ENCODE data around the gene ABCB1. TPM values are rescaled to one million over a fixed set of nuclear protein-coding genes. Genes with fewer than 3 reads are reported as not detected.

Gene ABCB1
- total and polyA plus RNA-seq, 10 of the 15 experiments (the other 5 are each of a cell fraction or from before 2014, with no cell fraction given) = 0.40 to 13.9 (median 1.9) TPM

- peak; percentile 87 to 88 for TF ChIP-seq EP300 (IDR thresholded peaks at IDR 0.05; ENCODE audit: borderline replicate concordance in 1 of 2, control insufficient read depth in 1 of 2, low read depth in 2 of 2, low read length in 2 of 2)
- TF ChIP-seq GATAD2B (conservative IDR thresholded peaks at IDR 0.05; ENCODE audit: low read depth) = peak; percentile 94
- peak; percentile 68; the same call in 1 of the 2 replicates for TF ChIP-seq MXI1 (IDR thresholded peaks at IDR 0.05; ENCODE audit: low read depth, low read length)
- TF ChIP-seq CHD4 (IDR thresholded peaks at IDR 0.05) = no peak
- TF ChIP-seq YY1 (IDR thresholded peaks at IDR 0.05; ENCODE audit: low read depth, low read length) = peak; percentile 56; the same call in 1 of the 2 replicates
- peak; percentile 76; the same call in 1 of the 2 replicates for TF ChIP-seq CREB1 (IDR thresholded peaks at IDR 0.05; ENCODE audit: low read depth)
- peak; percentile 81; the same call in 1 of the 2 replicates for TF ChIP-seq MTA3 (IDR thresholded peaks at IDR 0.05; ENCODE audit: borderline replicate concordance, low read length)
- TF ChIP-seq EED (IDR thresholded peaks at IDR 0.05; ENCODE audit: low read depth) = peak; percentile 92
- no peak for TF ChIP-seq ZNF274 (IDR thresholded peaks at IDR 0.05; ENCODE audit: insufficient read depth, insufficient read length)
- peak; percentile 59; the same call in 1 of the 2 replicates for TF ChIP-seq BMI1 (IDR thresholded peaks at IDR 0.05; ENCODE audit: borderline replicate concordance)
- no peak; the same call in 1 of the 2 replicates for TF ChIP-seq RB1 (IDR thresholded peaks at IDR 0.05; ENCODE audit: borderline replicate concordance)
- TF ChIP-seq RAD51 (IDR thresholded peaks at IDR 0.05) = peak; percentile 33; the same call in 1 of the 2 replicates
- TF ChIP-seq SIX5 (IDR thresholded peaks at IDR 0.05; ENCODE audit: low read depth, low read length, severe bottlenecking) = no peak
- no peak for TF ChIP-seq IRF3 (IDR thresholded peaks at IDR 0.05)
- no peak for TF ChIP-seq WRNIP1 (IDR thresholded peaks at IDR 0.05; ENCODE audit: borderline replicate concordance, low read depth, low read length)
- no peak for TF ChIP-seq ZNF384 (IDR thresholded peaks at IDR 0.05; ENCODE audit: borderline replicate concordance, low read depth, low read length)
- TF ChIP-seq POU2F2 (IDR thresholded peaks at IDR 0.05; ENCODE audit: borderline replicate concordance, low read depth, low read length) = peak; percentile 56; the same call in 2 of the 3 replicates
- peak; percentile 95 for TF ChIP-seq NR2F1 (conservative IDR thresholded peaks at IDR 0.05)
- peak; percentile 69 for TF ChIP-seq KLF5 (IDR thresholded peaks at IDR 0.05; ENCODE audit: partially characterized antibody)
- TF ChIP-seq GABPA (IDR thresholded peaks at IDR 0.05; ENCODE audit: low read depth) = peak; percentile 53; the same call in 1 of the 2 replicates
- TF ChIP-seq SRF (IDR thresholded peaks at IDR 0.05; ENCODE audit: low read depth in 2 of 2, low read length in 2 of 2) = peak in 1 of 2 experiments; percentile 40; a peak in 1 of 4 replicates
- TF ChIP-seq STAT1 (conservative IDR thresholded peaks at IDR 0.05) = no peak
- TF ChIP-seq PKNOX1 (IDR thresholded peaks at IDR 0.05) = peak; percentile 65
- peak in 1 of 2 experiments; percentile 98; a peak in 2 of 4 replicates for TF ChIP-seq ETV6 (conservative IDR thresholded peaks at IDR 0.05 in 1 of 2, IDR thresholded peaks at IDR 0.05 in 1 of 2; ENCODE audit: borderline replicate concordance in 1 of 2, low read depth in 1 of 2)
- no peak for TF ChIP-seq YBX1 (IDR thresholded peaks at IDR 0.05)
- peak; percentile 66 for TF ChIP-seq IRF4 (IDR thresholded peaks at IDR 0.05; ENCODE audit: low read depth, low read length)
- peak; percentile 64 for TF ChIP-seq PML (IDR thresholded peaks at IDR 0.05; ENCODE audit: low read length)
- TF ChIP-seq KDM1A (IDR thresholded peaks at IDR 0.05; ENCODE audit: borderline replicate concordance) = no peak
- TF ChIP-seq SREBF1 (IDR thresholded peaks at IDR 0.05; ENCODE audit: low read length) = no peak
- TF ChIP-seq MEF2B (IDR thresholded peaks at IDR 0.05; ENCODE audit: partially characterized antibody, poor library complexity, severe bottlenecking) = peak; percentile 97
- peak; percentile 96 for TF ChIP-seq MTA2 (IDR thresholded peaks at IDR 0.05; ENCODE audit: low read depth)
Measured at GRCh38 chr7:87474533-87475358, 125.9 kb downstream of the ABCB1 start (continued).

All from GM12878 (cell line).